Astrocyte of the cerebellum (primary cell): Measurements from ENCODE around the gene CTNNA2.
A peak's percentile ranks its signal among the peaks of the same experiment; 100 is the strongest.

Experiments used
- DNase-seq: peaks from one replicate; pipeline ENCODE4 v3.0.0-alpha.2; 2011; ENCODE audit warnings: low read depth
- H3K4me3 ChIP-seq: 2 replicates; pipeline ENCODE4 v1.5.1; 2011; ENCODE audit warnings: mild to moderate bottlenecking, low read depth, low read length, moderate library complexity
- in situ Hi-C: cut with HindIII; loops from 2 replicates; pipeline ENCODE4 v1.10.0; 2017; ENCODE audit warnings: low sequenced_read_pairs
- TF ChIP-seq, protein P1 (sequence below): IDR thresholded peaks from 2 replicates; pipeline ENCODE4 v1.5.1; 2012; ENCODE audit warnings: low read length, low read depth, moderate library complexity, mild to moderate bottlenecking; ENCODE audit errors: missing control alignments

Gene CTNNA2

GRCh38 chr2:79716266-79716665, 203.4 kb downstream of the CTNNA2 start:
- in situ Hi-C loops = no loop called here

GRCh38 chr2:79717364-79718007, 204.6 kb downstream of the CTNNA2 start:
- DNase-seq = peak; percentile 95
- in situ Hi-C loops = no loop called here
- no peak overlapping the region for H3K4me3 ChIP-seq
- TF ChIP-seq, protein P1, sequence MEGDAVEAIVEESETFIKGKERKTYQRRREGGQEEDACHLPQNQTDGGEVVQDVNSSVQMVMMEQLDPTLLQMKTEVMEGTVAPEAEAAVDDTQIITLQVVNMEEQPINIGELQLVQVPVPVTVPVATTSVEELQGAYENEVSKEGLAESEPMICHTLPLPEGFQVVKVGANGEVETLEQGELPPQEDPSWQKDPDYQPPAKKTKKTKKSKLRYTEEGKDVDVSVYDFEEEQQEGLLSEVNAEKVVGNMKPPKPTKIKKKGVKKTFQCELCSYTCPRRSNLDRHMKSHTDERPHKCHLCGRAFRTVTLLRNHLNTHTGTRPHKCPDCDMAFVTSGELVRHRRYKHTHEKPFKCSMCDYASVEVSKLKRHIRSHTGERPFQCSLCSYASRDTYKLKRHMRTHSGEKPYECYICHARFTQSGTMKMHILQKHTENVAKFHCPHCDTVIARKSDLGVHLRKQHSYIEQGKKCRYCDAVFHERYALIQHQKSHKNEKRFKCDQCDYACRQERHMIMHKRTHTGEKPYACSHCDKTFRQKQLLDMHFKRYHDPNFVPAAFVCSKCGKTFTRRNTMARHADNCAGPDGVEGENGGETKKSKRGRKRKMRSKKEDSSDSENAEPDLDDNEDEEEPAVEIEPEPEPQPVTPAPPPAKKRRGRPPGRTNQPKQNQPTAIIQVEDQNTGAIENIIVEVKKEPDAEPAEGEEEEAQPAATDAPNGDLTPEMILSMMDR = no peak

More at GRCh38 chr2:79716266-79716665, 203.4 kb downstream of the CTNNA2 start:
- DNase-seq = no peak
- TF ChIP-seq, protein P1 = no peak
- H3K4me3 ChIP-seq = no peak overlapping the region

GRCh38 chr2:79721061-79721460, 208.2 kb downstream of the CTNNA2 start:
- H3K4me3 ChIP-seq = no peak overlapping the region
- in situ Hi-C loops = no loop called here
- DNase-seq = no peak
- TF ChIP-seq, protein P1 = no peak

GRCh38 chr2:79721966-79722365, 209.1 kb downstream of the CTNNA2 start:
- in situ Hi-C loops = no loop called here
- H3K4me3 ChIP-seq = no peak overlapping the region
- no peak for DNase-seq
- TF ChIP-seq, protein P1 = no peak

DNA sequence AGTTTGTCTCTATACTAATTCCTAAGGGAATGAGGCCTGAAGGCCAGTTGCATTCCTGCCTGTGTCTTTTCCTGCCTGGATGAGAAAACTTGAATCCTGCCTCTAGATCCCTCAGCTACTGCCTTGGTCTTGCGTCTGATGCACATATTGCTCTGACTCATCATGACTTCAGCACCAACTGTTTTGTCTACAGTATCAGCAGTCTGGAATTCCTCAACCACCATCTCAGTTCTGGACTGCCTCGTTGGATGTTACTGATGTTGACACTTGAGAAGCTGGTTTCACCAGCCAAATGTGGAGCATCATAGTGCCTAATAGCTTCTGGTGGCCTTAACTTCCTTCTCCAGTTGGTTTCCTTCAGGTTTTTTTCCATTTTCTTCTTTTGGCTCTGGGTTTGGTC, 211.0 kb downstream of the CTNNA2 start:
- H3K4me3 ChIP-seq = no peak overlapping the region
- peak; percentile 88 for DNase-seq
- in situ Hi-C loops = no loop called here
- TF ChIP-seq, protein P1 = no peak

DNA sequence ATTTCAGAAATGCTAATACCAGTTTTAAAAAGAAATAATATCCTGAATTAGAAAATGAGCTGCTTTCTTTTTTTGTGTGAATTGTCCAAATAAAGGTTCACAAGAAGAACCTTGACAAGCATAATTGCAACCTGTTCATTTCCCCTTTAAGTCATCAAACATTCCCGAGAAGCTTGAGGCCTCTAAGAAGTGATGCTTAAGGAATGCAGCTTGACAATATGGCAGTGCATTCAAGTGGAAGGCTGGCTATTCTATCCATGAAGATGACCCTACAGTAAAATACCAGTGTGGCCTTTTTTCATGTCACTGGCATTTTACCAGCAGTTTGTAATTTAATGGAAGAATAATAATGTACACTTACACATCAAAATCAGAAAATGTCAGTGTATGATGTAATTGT, 216.7 kb downstream of the CTNNA2 start:
- TF ChIP-seq, protein P1 = no peak
- no peak overlapping the region for H3K4me3 ChIP-seq
- DNase-seq = no peak
- in situ Hi-C loops = no loop called here
